Astrocyte (in vitro differentiated cells and primary cell): ENCODE measurements around the gene ANKFY1. TPM values are rescaled to one million over a fixed set of nuclear protein-coding genes. Genes with fewer than 3 reads are reported as not detected.

Experiments used
- DNase-seq: peaks from one replicate; pipeline ENCODE4 v3.0.0-alpha.2; 2010; ENCODE audit warnings: low read depth
- FAIRE-seq: peaks from 2 replicates; lab custom pipeline; 2011; peaks lifted over from hg19 to GRCh38; lab: Jason Lieb, UNC
- H2AFZ ChIP-seq: 2 replicates; pipeline ENCODE4 v1.6.0; 2012; ENCODE audit warnings: low read depth, low read length, inconsistent platforms
- H3K27ac ChIP-seq: 2 replicates; pipeline ENCODE4 v1.5.1; 2011; ENCODE audit warnings: low read depth, low read length, inconsistent platforms
- H3K27me3 ChIP-seq: 2 replicates; pipeline ENCODE4 v1.6.0; 2011; ENCODE audit warnings: low read length, inconsistent platforms; ENCODE audit not compliant: insufficient read depth
- H3K36me3 ChIP-seq: 2 replicates; pipeline ENCODE4 v1.5.1; 2011; ENCODE audit warnings: low read length, inconsistent platforms; ENCODE audit not compliant: insufficient read depth
- H3K4me1 ChIP-seq: 2 replicates; pipeline ENCODE4 v1.5.1; 2011; ENCODE audit warnings: low read length, inconsistent platforms; ENCODE audit not compliant: insufficient read depth
- H3K4me2 ChIP-seq: 2 replicates; pipeline ENCODE4 v1.6.0; 2012; ENCODE audit warnings: low read length, inconsistent platforms
- H3K4me3 ChIP-seq: 2 replicates; pipeline ENCODE4 v1.5.1; 2011; ENCODE audit warnings: low read depth, mild to moderate bottlenecking, low read length, inconsistent platforms; ENCODE audit not compliant: insufficient read depth
- H3K79me2 ChIP-seq: 2 replicates; pipeline ENCODE4 v1.6.0; 2012; ENCODE audit warnings: mild to moderate bottlenecking, low read length, inconsistent platforms; ENCODE audit not compliant: insufficient read depth
- H3K9ac ChIP-seq: 2 replicates; pipeline ENCODE4 v1.6.0; 2012; ENCODE audit warnings: mild to moderate bottlenecking, low read length, inconsistent platforms
- H3K9me3 ChIP-seq: 2 replicates; pipeline ENCODE4 v1.5.1; 2012; ENCODE audit warnings: low read depth, mild to moderate bottlenecking, low read length, inconsistent platforms; ENCODE audit not compliant: insufficient read depth
- H4K20me1 ChIP-seq: 2 replicates; pipeline ENCODE4 v1.6.0; 2012; ENCODE audit warnings: low read length, inconsistent platforms; ENCODE audit not compliant: insufficient read depth
- H3K27ac Mint-ChIP-seq: one replicate; pipeline ENCODE4 v1.8.0; 2021; ENCODE audit warnings: mild to moderate bottlenecking, mixed read lengths; ENCODE audit not compliant: unreplicated experiment
- H3K27me3 Mint-ChIP-seq: one replicate; pipeline ENCODE4 v1.8.0; 2021; ENCODE audit warnings: low read depth, mixed read lengths; ENCODE audit not compliant: unreplicated experiment
- H3K36me3 Mint-ChIP-seq: one replicate; pipeline ENCODE4 v1.8.0; 2021; ENCODE audit warnings: low read depth, mixed read lengths; ENCODE audit not compliant: unreplicated experiment
- H3K4me1 Mint-ChIP-seq: one replicate; pipeline ENCODE4 v1.8.0; 2021; ENCODE audit warnings: low read depth, mixed read lengths; ENCODE audit not compliant: unreplicated experiment
- H3K4me3 Mint-ChIP-seq: one replicate; pipeline ENCODE4 v1.8.0; 2021; ENCODE audit warnings: mild to moderate bottlenecking, moderate library complexity, mixed read lengths; ENCODE audit not compliant: unreplicated experiment
- H3K9me3 Mint-ChIP-seq: one replicate; pipeline ENCODE4 v1.8.0; 2021; ENCODE audit warnings: mild to moderate bottlenecking, mixed read lengths; ENCODE audit not compliant: unreplicated experiment
- CTCF ChIP-seq: IDR thresholded peaks from 2 replicates; pipeline ENCODE4 v1.5.1; 2011; ENCODE audit warnings: low read depth, mild to moderate bottlenecking, inconsistent platforms, low read length, moderate library complexity; ENCODE audit not compliant: insufficient read depth
- EZH2 ChIP-seq: IDR thresholded peaks from 2 replicates; pipeline ENCODE4 v1.6.1; 2012; ENCODE audit warnings: mild to moderate bottlenecking, low read length, inconsistent platforms; ENCODE audit not compliant: insufficient read depth
- total RNA-seq: library from RNA; stranded (reverse); gene quantifications from 2 replicates; pipeline ENCODE4 v1.2.1, GENCODE V29; 2021

ANKFY1 gene
- total RNA-seq, 1 donor from 2014 or later: 52.0 TPM

GRCh38 chr17:4162775-4163466 lies 100.9 kb downstream of the ANKFY1 start:
- Mint-ChIP-seq H3K27ac (no peak overlapping the region), H3K27me3 (peaks cover under 1% of the 10 kb centered on the region), H3K4me1 (peaks cover 16% of the 10 kb centered on the region), H3K4me3 (no peak overlapping the region), H3K36me3 (peaks cover 16% of the 10 kb centered on the region), H3K9me3 (no peaks in the 10 kb centered on the region)
- peaks cover 10% of the 10 kb centered on the region for H3K4me1 ChIP-seq
- FAIRE-seq: no peak
- DNase-seq: no peak
- no peak overlapping the region for H3K4me3 ChIP-seq
- H4K20me1 ChIP-seq: peaks cover 14% of the 10 kb centered on the region
- peaks cover 7% of the 10 kb centered on the region for H3K36me3 ChIP-seq
- no peaks in the 10 kb centered on the region for H3K79me2 ChIP-seq
- TF ChIP-seq EZH2 (no peak), CTCF (no peak)
- no peak overlapping the region for H3K27ac ChIP-seq
- H3K27me3 ChIP-seq: no peaks in the 10 kb centered on the region
- no peak overlapping the region for H3K4me2 ChIP-seq
- H3K9me3 ChIP-seq: no peaks in the 10 kb centered on the region
- no peak overlapping the region for H2AFZ ChIP-seq
- no peak overlapping the region for H3K9ac ChIP-seq

- H3K9me3 ChIP-seq: no peaks in the 10 kb centered on the region
- H4K20me1 ChIP-seq: peaks cover 14% of the 10 kb centered on the region
- no peak overlapping the region for H3K4me2 ChIP-seq
- no peak for FAIRE-seq
- no peak for TF ChIP-seq CTCF
- no peak for TF ChIP-seq EZH2
- Mint-ChIP-seq H3K36me3 (peaks cover 12% of the 10 kb centered on the region), H3K4me3 (peak overlapping the region; percentile 57), H3K9me3 (no peaks in the 10 kb centered on the region), H3K4me1 (peaks cover 16% of the 10 kb centered on the region), H3K27me3 (peaks cover 2% of the 10 kb centered on the region), H3K27ac (peak overlapping the region; percentile 95)
- no peaks in the 10 kb centered on the region for H3K79me2 ChIP-seq
- no peak for DNase-seq
- H3K27ac ChIP-seq: no peak overlapping the region
- no peak overlapping the region for H2AFZ ChIP-seq
- no peaks in the 10 kb centered on the region for H3K27me3 ChIP-seq
- H3K36me3 ChIP-seq: peaks cover 6% of the 10 kb centered on the region
- H3K9ac ChIP-seq: no peak overlapping the region
- H3K4me3 ChIP-seq: no peak overlapping the region
- H3K4me1 ChIP-seq: peaks cover 10% of the 10 kb centered on the region
Measured at GRCh38 chr17:4162321-4162720, 101.5 kb downstream of the ANKFY1 start.

GRCh38 chr17:4161967-4162305 lies 101.8 kb downstream of the ANKFY1 start:
- Histone ChIP-seq H2AFZ (no peak overlapping the region), H3K9me3 (no peaks in the 10 kb centered on the region), H3K4me3 (no peak overlapping the region), H3K36me3 (peaks cover 4% of the 10 kb centered on the region), H3K79me2 (no peaks in the 10 kb centered on the region), H3K9ac (no peak overlapping the region), H3K27me3 (no peaks in the 10 kb centered on the region), H3K4me1 (peaks cover 10% of the 10 kb centered on the region), H4K20me1 (peaks cover 14% of the 10 kb centered on the region), H3K4me2 (no peak overlapping the region), H3K27ac (no peak overlapping the region)
- Mint-ChIP-seq H3K27me3 (peaks cover 2% of the 10 kb centered on the region), H3K27ac (peak overlapping the region; percentile 95), H3K36me3 (peaks cover 11% of the 10 kb centered on the region), H3K4me1 (peaks cover 16% of the 10 kb centered on the region), H3K4me3 (peak overlapping the region; percentile 57), H3K9me3 (no peaks in the 10 kb centered on the region)
- FAIRE-seq (no peak), DNase-seq (no peak)
- TF ChIP-seq EZH2: no peak
- TF ChIP-seq CTCF: no peak
